SK-N-SH (cell line): ENCODE data around the gene ABCA7. TPM values are rescaled to one million over a fixed set of nuclear protein-coding genes. Genes with fewer than 3 reads are reported as not detected.

Experiments
- CTCF ChIA-PET: fragments of 300-600, 350-600 bp; formaldehyde crosslinking; extraction: SDS; loops from one replicate; lab custom pipeline; 2021; lab: Yijun Ruan, JAX
- POLR2A ChIA-PET: fragments of 350-600 bp; sonication (Branson Sonifier 250); formaldehyde crosslinking; extraction: SDS; loops from one replicate; lab custom pipeline; 2020; ENCODE audit warnings: antibody characterized with exemption, inconsistent platforms; lab: Yijun Ruan, JAX
- DNase-seq: peaks from one replicate; pipeline ENCODE4 v3.0.0; 2012
- H2AFZ ChIP-seq: fragments of 200-600 bp; sonication (generic); 2 replicates; pipeline ENCODE4 v1.8.1; 2016; ENCODE audit warnings: antibody characterized with exemption, mild to moderate bottlenecking, low read depth
- H3F3A ChIP-seq: fragments of 200-600 bp; sonication (generic); replicated peaks from 2 replicates; pipeline ENCODE3; 2016; ENCODE audit warnings: antibody characterized with exemption, mild to moderate bottlenecking; ENCODE audit not compliant: insufficient read depth
- H3K27ac ChIP-seq, 2 experiments: fragments of 200-500 bp in 1 of 2; fragments of 200-600 bp in 1 of 2; sonication (Bioruptor generic) in 1 of 2; sonication (generic), shearing (Covaris generic) in 1 of 2; 2 replicates each; pipeline versions ENCODE4 v1.5.1 to v1.6.1; 2014 to 2016; ENCODE audit warnings: low read depth in 2 of 2, inconsistent platforms in 1 of 2, low read length in 1 of 2, mild to moderate bottlenecking in 1 of 2, mixed read lengths in 1 of 2
- H3K27me3 ChIP-seq: fragments of 200-600 bp; sonication (generic), shearing (Covaris generic); 2 replicates; pipeline ENCODE4 v1.6.1; 2016; ENCODE audit warnings: mixed run types; ENCODE audit not compliant: insufficient read depth
- H3K36me3 ChIP-seq, 2 experiments: fragments of 200-500 bp in 1 of 2; fragments of 200-600 bp in 1 of 2; sonication (Bioruptor generic) in 1 of 2; sonication (generic) in 1 of 2; replicated peaks in 1 of 2; 2 replicates each; pipeline versions ENCODE3 to v1.5.1; 2014 to 2016; ENCODE audit warnings: low read length in 1 of 2, mild to moderate bottlenecking in 1 of 2; ENCODE audit not compliant: insufficient read depth in 2 of 2, control insufficient read depth in 1 of 2
- H3K4me1 ChIP-seq, 2 experiments: fragments of 200-500 bp in 1 of 2; fragments of 200-600 bp in 1 of 2; sonication (Bioruptor generic) in 1 of 2; sonication (generic), shearing (Covaris generic) in 1 of 2; 2 replicates each; pipeline versions ENCODE4 v1.5.1 to v1.6.1; 2014 to 2016; ENCODE audit warnings: low read depth in 1 of 2, low read length in 1 of 2, mixed run types in 1 of 2; ENCODE audit not compliant: insufficient read depth in 2 of 2, control insufficient read depth in 1 of 2
- H3K4me2 ChIP-seq: fragments of 200-600 bp; sonication (generic), shearing (Covaris generic); 2 replicates; pipeline ENCODE4 v1.6.1; 2017; ENCODE audit warnings: mixed run types
- H3K4me3 ChIP-seq, 2 experiments: fragments of 200-500 bp in 1 of 2; fragments of 200-600 bp in 1 of 2; sonication (Bioruptor generic) in 1 of 2; sonication (generic), shearing (Covaris generic) in 1 of 2; 2 replicates each; pipeline versions ENCODE4 v1.5.1 to v1.8.1; 2014 to 2016; ENCODE audit warnings: low read depth in 2 of 2, inconsistent platforms in 1 of 2, low read length in 1 of 2, mild to moderate bottlenecking in 1 of 2, mixed read lengths in 1 of 2, moderate library complexity in 1 of 2
- H3K79me2 ChIP-seq: fragments of 200-600 bp; sonication (generic); 2 replicates; pipeline ENCODE4 v1.8.1; 2017; ENCODE audit warnings: mild to moderate bottlenecking; ENCODE audit not compliant: insufficient read depth
- H3K9ac ChIP-seq: fragments of 200-600 bp; sonication (generic); 2 replicates; pipeline ENCODE4 v1.6.1; 2017; ENCODE audit warnings: mixed run types
- H3K9me2 ChIP-seq: fragments of 200-600 bp; sonication (generic); 2 replicates; pipeline ENCODE4 v1.6.1; 2017; ENCODE audit warnings: mixed run types
- H3K9me3 ChIP-seq: fragments of 200-600 bp; sonication (generic); 2 replicates; pipeline ENCODE4 v1.6.1; 2017; ENCODE audit warnings: mixed run types, mild to moderate bottlenecking, moderate library complexity
- H4K20me1 ChIP-seq: fragments of 200-600 bp; sonication (generic); 2 replicates; pipeline ENCODE4 v1.6.1; 2017; ENCODE audit warnings: mild to moderate bottlenecking, mixed run types; ENCODE audit not compliant: insufficient read depth
- CHD2 ChIP-seq: fragments of 150-350 bp; IDR thresholded peaks from 2 replicates; pipeline ENCODE4 v1.6.1; 2018; ENCODE audit warnings: low read length; ENCODE audit not compliant: partially characterized antibody
- ELF1 ChIP-seq: IDR thresholded peaks from 2 replicates; pipeline ENCODE4 v1.4.0; 2012
- FOXM1 ChIP-seq: IDR thresholded peaks from 2 replicates; pipeline ENCODE4 v1.4.0; 2012; ENCODE audit warnings: low read depth, mild to moderate bottlenecking
- GABPA ChIP-seq: IDR thresholded peaks from 2 replicates; pipeline ENCODE4 v1.4.0; 2012; ENCODE audit warnings: low read depth, mild to moderate bottlenecking
- JUND ChIP-seq: IDR thresholded peaks from 2 replicates; pipeline ENCODE4 v1.4.0; 2012
- MEF2A ChIP-seq: IDR thresholded peaks from 2 replicates; pipeline ENCODE4 v1.4.0; 2012; ENCODE audit warnings: low read depth, borderline replicate concordance
- MXI1 ChIP-seq: IDR thresholded peaks from 2 replicates; pipeline ENCODE4 v1.6.1; 2012; ENCODE audit warnings: mild to moderate bottlenecking, low read depth, low read length, improper control_type of control experiment
- RCOR1 ChIP-seq: fragments of 150-350 bp; IDR thresholded peaks from 2 replicates; pipeline ENCODE4 v1.6.1; 2017; ENCODE audit warnings: antibody characterized with exemption, low read length
- RFX5 ChIP-seq: IDR thresholded peaks from 2 replicates; pipeline ENCODE4 v1.6.1; 2012; ENCODE audit warnings: mild to moderate bottlenecking, improper control_type of control experiment, low read length
- RXRA ChIP-seq: IDR thresholded peaks from 2 replicates; pipeline ENCODE4 v1.4.0; 2012; ENCODE audit warnings: low read depth, mild to moderate bottlenecking, borderline replicate concordance
- SIN3A ChIP-seq: IDR thresholded peaks from 2 replicates; pipeline ENCODE4 v1.6.1; 2012; ENCODE audit warnings: low read depth, mild to moderate bottlenecking, low read length, moderate library complexity, borderline replicate concordance
- SMC3 ChIP-seq: IDR thresholded peaks from 2 replicates; pipeline ENCODE4 v1.6.1; 2012; ENCODE audit warnings: low read depth, low read length, improper control_type of control experiment
- TAF1 ChIP-seq: IDR thresholded peaks from 2 replicates; pipeline ENCODE4 v1.6.1; 2012; ENCODE audit warnings: low read depth, mild to moderate bottlenecking, low read length, moderate library complexity, borderline replicate concordance
- WGBS: methylation state at CpG from one replicate; pipeline ENCODE4 v1.1.6; 2017; ENCODE audit warnings: low lambda C conversion rate; 5-methylcytosine and 5-hydroxymethylcytosine counted together
- polyA plus RNA-seq, 3 experiments: library from polyadenylated mRNA; depleted of rRNA; stranded (reverse); fragments of >200 nt; gene quantifications; 2 replicates each; pipeline ENCODE4 v1.2.3, GENCODE V29; 2012
- TF ChIP-seq, protein P1 (sequence below): fragments of 150-350 bp; IDR thresholded peaks from 2 replicates; pipeline ENCODE4 v1.6.1; 2017; ENCODE audit warnings: antibody characterized with exemption, low read length, low read depth, borderline replicate concordance
- TF ChIP-seq, protein P2 (sequence below): IDR thresholded peaks from 2 replicates; pipeline ENCODE4 v1.6.1; 2012; ENCODE audit warnings: mild to moderate bottlenecking, low read depth, low read length, moderate library complexity
- TF ChIP-seq, protein P3 (sequence below): IDR thresholded peaks from 2 replicates; pipeline ENCODE4 v1.4.0; 2012; ENCODE audit warnings: low read depth, borderline replicate concordance

Gene ABCA7
- polyA plus RNA-seq, 1 of the 3 experiments (the other 2 are of a cell fraction), result 7.8 TPM

DNA sequence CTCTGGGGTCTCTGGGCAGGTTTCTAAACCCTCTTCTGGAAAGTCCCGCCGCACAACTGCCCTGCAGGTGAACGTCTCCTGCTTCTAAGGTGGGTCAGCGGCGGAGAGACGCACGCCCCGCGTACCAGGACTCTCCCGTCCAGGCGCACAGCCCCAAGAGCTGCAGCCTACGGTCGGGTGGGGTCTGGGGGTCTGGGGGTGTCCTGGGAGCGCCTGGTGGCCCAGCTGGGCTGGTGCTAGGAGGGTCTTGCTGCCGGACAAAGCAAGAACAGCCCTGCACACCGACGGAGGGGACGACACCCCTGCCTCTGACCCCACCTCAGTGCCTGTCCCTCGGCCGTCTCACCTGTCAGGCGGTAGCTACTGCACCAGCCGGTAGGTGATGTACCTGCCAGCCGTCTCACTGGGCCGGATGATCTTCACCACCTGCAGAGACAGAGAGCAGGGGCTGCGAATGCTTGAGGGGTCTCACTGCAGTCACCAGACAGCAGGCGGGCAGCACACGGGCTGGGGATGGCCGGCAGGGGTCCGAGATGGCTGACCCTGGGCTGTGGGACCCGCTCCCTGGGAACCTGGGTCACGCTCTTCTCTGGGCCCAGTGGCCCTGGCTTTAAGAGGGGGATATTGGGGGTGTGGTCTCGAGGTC lies 49.3 kb downstream of the ABCA7 start:
- Histone ChIP-seq H2AFZ (no peak overlapping the region), H3K79me2 (peaks cover 17% of the 10 kb centered on the region), H3K4me2 (no peak overlapping the region), H4K20me1 (peaks cover 13% of the 10 kb centered on the region), H3K27me3 (no peaks in the 10 kb centered on the region), H3K4me3 (no peak overlapping the region), H3K36me3 (peaks cover 0 to 26% of the 10 kb centered on the region in 2 experiments), H3F3A (peaks cover 13% of the 10 kb centered on the region), H3K9ac (no peak overlapping the region), H3K9me3 (no peaks in the 10 kb centered on the region), H3K9me2 (no peaks in the 10 kb centered on the region), H3K4me1 (peaks cover 8 to 9% of the 10 kb centered on the region in 2 experiments; a peak in 2 of 4 replicates), H3K27ac (no peak overlapping the region)
- no peak for DNase-seq
- TF ChIP-seq RCOR1, result no peak
- no peak for TF ChIP-seq GABPA
- TF ChIP-seq, protein P1, sequence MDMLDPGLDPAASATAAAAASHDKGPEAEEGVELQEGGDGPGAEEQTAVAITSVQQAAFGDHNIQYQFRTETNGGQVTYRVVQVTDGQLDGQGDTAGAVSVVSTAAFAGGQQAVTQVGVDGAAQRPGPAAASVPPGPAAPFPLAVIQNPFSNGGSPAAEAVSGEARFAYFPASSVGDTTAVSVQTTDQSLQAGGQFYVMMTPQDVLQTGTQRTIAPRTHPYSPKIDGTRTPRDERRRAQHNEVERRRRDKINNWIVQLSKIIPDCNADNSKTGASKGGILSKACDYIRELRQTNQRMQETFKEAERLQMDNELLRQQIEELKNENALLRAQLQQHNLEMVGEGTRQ, result no peak
- TF ChIP-seq MXI1, result no peak
- no peak for TF ChIP-seq ELF1
- no peak for TF ChIP-seq JUND
- no peak for TF ChIP-seq RXRA
- TF ChIP-seq TAF1, result no peak
- no peak for TF ChIP-seq SIN3A
- no peak for TF ChIP-seq RFX5
- TF ChIP-seq, protein P2, sequence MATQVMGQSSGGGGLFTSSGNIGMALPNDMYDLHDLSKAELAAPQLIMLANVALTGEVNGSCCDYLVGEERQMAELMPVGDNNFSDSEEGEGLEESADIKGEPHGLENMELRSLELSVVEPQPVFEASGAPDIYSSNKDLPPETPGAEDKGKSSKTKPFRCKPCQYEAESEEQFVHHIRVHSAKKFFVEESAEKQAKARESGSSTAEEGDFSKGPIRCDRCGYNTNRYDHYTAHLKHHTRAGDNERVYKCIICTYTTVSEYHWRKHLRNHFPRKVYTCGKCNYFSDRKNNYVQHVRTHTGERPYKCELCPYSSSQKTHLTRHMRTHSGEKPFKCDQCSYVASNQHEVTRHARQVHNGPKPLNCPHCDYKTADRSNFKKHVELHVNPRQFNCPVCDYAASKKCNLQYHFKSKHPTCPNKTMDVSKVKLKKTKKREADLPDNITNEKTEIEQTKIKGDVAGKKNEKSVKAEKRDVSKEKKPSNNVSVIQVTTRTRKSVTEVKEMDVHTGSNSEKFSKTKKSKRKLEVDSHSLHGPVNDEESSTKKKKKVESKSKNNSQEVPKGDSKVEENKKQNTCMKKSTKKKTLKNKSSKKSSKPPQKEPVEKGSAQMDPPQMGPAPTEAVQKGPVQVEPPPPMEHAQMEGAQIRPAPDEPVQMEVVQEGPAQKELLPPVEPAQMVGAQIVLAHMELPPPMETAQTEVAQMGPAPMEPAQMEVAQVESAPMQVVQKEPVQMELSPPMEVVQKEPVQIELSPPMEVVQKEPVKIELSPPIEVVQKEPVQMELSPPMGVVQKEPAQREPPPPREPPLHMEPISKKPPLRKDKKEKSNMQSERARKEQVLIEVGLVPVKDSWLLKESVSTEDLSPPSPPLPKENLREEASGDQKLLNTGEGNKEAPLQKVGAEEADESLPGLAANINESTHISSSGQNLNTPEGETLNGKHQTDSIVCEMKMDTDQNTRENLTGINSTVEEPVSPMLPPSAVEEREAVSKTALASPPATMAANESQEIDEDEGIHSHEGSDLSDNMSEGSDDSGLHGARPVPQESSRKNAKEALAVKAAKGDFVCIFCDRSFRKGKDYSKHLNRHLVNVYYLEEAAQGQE, result no peak
- TF ChIP-seq FOXM1, result no peak
- CTCF ChIA-PET, result interaction anchor here (0.8 to 4.1 kb wide), 3 partner anchors 9 to 155 kb away, joined by 3 to 16 read pairs (median 3); no protein-coding TSS in a partner anchor
- POLR2A ChIA-PET, result interaction anchor here (1.0 kb wide), 1 partner anchor 15 kb away, joined by 3 read pairs; no protein-coding TSS in a partner anchor
- WGBS, result 100% methylated on average over 1 of the region's 32 CpGs

DNA sequence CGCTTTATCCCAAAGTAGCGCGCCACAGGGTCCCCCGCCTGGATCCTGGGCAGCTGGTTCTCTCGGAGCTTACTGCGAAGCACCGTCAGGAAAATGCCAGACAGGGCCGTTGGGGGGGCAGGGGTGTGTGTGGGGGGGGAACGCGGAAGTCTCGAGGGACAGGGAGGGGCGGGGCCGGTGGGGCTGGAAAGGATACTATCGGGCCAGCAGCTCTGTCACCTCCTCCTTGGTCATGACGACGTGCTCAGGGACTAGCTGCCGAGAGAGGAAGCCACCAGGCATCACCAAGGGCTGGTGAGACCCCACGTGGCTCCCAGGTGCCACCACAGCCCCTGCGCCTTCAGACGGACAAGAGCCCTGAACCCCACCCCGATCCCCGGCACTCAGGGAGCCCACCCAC lies 50.0 kb downstream of the ABCA7 start:
- CTCF ChIA-PET, result interaction anchor here (1.0 to 4.1 kb wide), 4 partner anchors 8 to 154 kb away, joined by 3 to 16 read pairs (median 4); no protein-coding TSS in a partner anchor
- Histone ChIP-seq H3K27me3 (no peaks in the 10 kb centered on the region), H2AFZ (no peak overlapping the region), H4K20me1 (peaks cover 19% of the 10 kb centered on the region), H3K4me1 (peaks cover 9 to 10% of the 10 kb centered on the region in 2 experiments; a peak in 2 of 4 replicates), H3K9me3 (no peaks in the 10 kb centered on the region), H3K9ac (no peak overlapping the region), H3K36me3 (peaks cover 0 to 26% of the 10 kb centered on the region in 2 experiments), H3K27ac (no peak overlapping the region), H3F3A (peaks cover 8% of the 10 kb centered on the region), H3K9me2 (no peaks in the 10 kb centered on the region), H3K79me2 (peaks cover 23% of the 10 kb centered on the region), H3K4me3 (no peak overlapping the region), H3K4me2 (no peak overlapping the region)
- WGBS, result 92% methylated on average over 14 of the region's 22 CpGs
- no peak for DNase-seq
- TF ChIP-seq, protein P1, result no peak
- TF ChIP-seq MXI1 (no peak), SMC3 (no peak), CHD2 (no peak), MEF2A (no peak)
- TF ChIP-seq, protein P3, sequence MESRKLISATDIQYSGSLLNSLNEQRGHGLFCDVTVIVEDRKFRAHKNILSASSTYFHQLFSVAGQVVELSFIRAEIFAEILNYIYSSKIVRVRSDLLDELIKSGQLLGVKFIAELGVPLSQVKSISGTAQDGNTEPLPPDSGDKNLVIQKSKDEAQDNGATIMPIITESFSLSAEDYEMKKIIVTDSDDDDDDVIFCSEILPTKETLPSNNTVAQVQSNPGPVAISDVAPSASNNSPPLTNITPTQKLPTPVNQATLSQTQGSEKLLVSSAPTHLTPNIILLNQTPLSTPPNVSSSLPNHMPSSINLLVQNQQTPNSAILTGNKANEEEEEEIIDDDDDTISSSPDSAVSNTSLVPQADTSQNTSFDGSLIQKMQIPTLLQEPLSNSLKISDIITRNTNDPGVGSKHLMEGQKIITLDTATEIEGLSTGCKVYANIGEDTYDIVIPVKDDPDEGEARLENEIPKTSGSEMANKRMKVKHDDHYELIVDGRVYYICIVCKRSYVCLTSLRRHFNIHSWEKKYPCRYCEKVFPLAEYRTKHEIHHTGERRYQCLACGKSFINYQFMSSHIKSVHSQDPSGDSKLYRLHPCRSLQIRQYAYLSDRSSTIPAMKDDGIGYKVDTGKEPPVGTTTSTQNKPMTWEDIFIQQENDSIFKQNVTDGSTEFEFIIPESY, result no peak
- POLR2A ChIA-PET, result interaction anchor here (1.0 kb wide), 1 partner anchor 15 kb away, joined by 3 read pairs; no protein-coding TSS in a partner anchor
